PC-9 (cell line): ENCODE measurements around the gene ARCN1. TPM values are rescaled to one million over a fixed set of nuclear protein-coding genes. Genes with fewer than 3 reads are reported as not detected.

Experiments
- BruUV-seq: library from RNA; stranded (reverse); fragments of 400-500 nt; replicated peaks from 2 replicates; lab custom pipeline; 2021; lab: Mats Ljungman, UMichigan
- CTCF ChIA-PET: fragments of 300-600 bp; sonication (Branson Sonifier 250); formaldehyde crosslinking; loops from one replicate; lab custom pipeline; 2022; ENCODE audit warnings: antibody characterized with exemption; lab: Charles Lee
- POLR2A ChIA-PET: fragments of 300-600 bp; sonication (Branson Sonifier 250); formaldehyde crosslinking; loops from one replicate; lab custom pipeline; 2022; ENCODE audit warnings: antibody characterized with exemption; ENCODE audit not compliant: unreplicated experiment; lab: Charles Lee
- DNase-seq, 2 experiments: peaks; one replicate each; pipeline versions ENCODE4 v3.0.0 to v3.0.0-alpha.2; 2015 to 2022; ENCODE audit warnings: mixed read lengths in 1 of 2
- H2AFZ ChIP-seq: fragments of 200-600 bp; sonication (generic); 2 replicates; pipeline ENCODE4 v1.8.1; 2017; ENCODE audit warnings: antibody characterized with exemption
- H3F3A ChIP-seq: fragments of 200-600 bp; sonication (generic); 2 replicates; pipeline ENCODE4 v1.8.1; 2017; ENCODE audit warnings: antibody characterized with exemption, mild to moderate bottlenecking, low read depth; ENCODE audit not compliant: insufficient read depth
- H3K27ac ChIP-seq: fragments of 200-600 bp; sonication (generic); 2 replicates; pipeline ENCODE4 v1.6.1; 2016; ENCODE audit warnings: mixed run types
- H3K27me3 ChIP-seq: fragments of 200-600 bp; sonication (generic); 2 replicates; pipeline ENCODE4 v1.6.1; 2016; ENCODE audit warnings: low read depth, mixed run types; ENCODE audit not compliant: insufficient read depth
- H3K36me3 ChIP-seq: fragments of 200-600 bp; sonication (generic); 2 replicates; pipeline ENCODE4 v1.6.1; 2016; ENCODE audit warnings: low read depth, mixed run types
- H3K4me1 ChIP-seq: fragments of 200-600 bp; sonication (generic); replicated peaks from 2 replicates; pipeline ENCODE4 v1.6.1; 2016; ENCODE audit warnings: mixed run types; ENCODE audit not compliant: insufficient read depth
- H3K4me2 ChIP-seq: fragments of 200-600 bp; sonication (generic); 2 replicates; pipeline ENCODE4 v1.6.1; 2017; ENCODE audit warnings: mixed run types
- H3K4me3 ChIP-seq: fragments of 200-600 bp; sonication (generic); 2 replicates; pipeline ENCODE4 v1.6.1; 2016; ENCODE audit warnings: mixed run types
- H3K79me2 ChIP-seq: fragments of 200-600 bp; sonication (generic); 2 replicates; pipeline ENCODE4 v1.6.1; 2017; ENCODE audit warnings: low read depth, mixed run types
- H3K9me2 ChIP-seq: fragments of 200-600 bp; sonication (generic); 2 replicates; pipeline ENCODE4 v1.8.1; 2017; ENCODE audit warnings: mild to moderate bottlenecking; ENCODE audit not compliant: insufficient read depth
- H3K9me3 ChIP-seq: fragments of 200-600 bp; sonication (generic); 2 replicates; pipeline ENCODE4 v1.8.1; 2016; ENCODE audit warnings: low read depth; ENCODE audit not compliant: insufficient read depth
- H4K20me1 ChIP-seq: fragments of 200-600 bp; sonication (generic); 2 replicates; pipeline ENCODE4 v1.8.1; 2017; ENCODE audit not compliant: insufficient read depth
- EZH2 ChIP-seq: fragments of 200-600 bp; sonication (generic); IDR thresholded peaks from 2 replicates; pipeline ENCODE4 v1.8.0; 2017; ENCODE audit warnings: antibody characterized with exemption, low read depth
- intact Hi-C: fragments of 100-400 bp; cut with micrococcal nuclease; formaldehyde crosslinking; loops from one replicate; pipeline ENCODE4 v1.10.0; 2022; ENCODE audit not compliant: unreplicated experiment
- total RNA-seq: library from RNA; stranded (reverse); gene quantifications from 2 replicates; pipeline ENCODE4 v1.2.3, GENCODE V29; 2021
- TF ChIP-seq, protein P1 (sequence below): fragments of 200-600 bp; sonication (generic); conservative IDR thresholded peaks from 2 replicates; pipeline ENCODE4 v1.6.1; 2017; ENCODE audit warnings: mixed run types, antibody characterized with exemption, mild to moderate bottlenecking, moderate library complexity

ARCN1 gene
- total RNA-seq, 1 experiment from 2014 or later = 105 TPM

DNA sequence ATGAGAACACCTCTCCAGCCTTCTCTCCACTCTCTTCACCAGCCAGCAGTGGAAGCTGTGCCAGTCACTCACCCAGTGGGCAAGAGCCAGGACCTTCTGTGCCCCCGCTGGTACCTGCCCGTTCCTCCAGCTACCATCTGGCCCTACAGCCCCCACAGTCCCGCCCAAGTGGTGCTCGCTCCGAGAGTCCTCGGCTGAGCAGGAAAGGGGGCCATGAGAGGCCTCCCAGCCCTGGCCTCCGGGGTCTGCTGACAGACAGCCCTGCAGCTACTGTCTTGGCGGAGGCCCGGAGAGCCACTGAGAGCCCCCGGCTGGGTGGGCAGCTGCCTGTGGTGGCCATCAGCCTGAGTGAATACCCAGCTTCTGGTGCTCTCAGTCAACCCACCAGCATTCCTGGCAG is 55.4 kb downstream of the ARCN1 start:
- CTCF ChIA-PET = no interaction called here
- no peaks in the 10 kb centered on the region for H3K27me3 ChIP-seq
- TF ChIP-seq EZH2 = no peak
- TF ChIP-seq, protein P1, sequence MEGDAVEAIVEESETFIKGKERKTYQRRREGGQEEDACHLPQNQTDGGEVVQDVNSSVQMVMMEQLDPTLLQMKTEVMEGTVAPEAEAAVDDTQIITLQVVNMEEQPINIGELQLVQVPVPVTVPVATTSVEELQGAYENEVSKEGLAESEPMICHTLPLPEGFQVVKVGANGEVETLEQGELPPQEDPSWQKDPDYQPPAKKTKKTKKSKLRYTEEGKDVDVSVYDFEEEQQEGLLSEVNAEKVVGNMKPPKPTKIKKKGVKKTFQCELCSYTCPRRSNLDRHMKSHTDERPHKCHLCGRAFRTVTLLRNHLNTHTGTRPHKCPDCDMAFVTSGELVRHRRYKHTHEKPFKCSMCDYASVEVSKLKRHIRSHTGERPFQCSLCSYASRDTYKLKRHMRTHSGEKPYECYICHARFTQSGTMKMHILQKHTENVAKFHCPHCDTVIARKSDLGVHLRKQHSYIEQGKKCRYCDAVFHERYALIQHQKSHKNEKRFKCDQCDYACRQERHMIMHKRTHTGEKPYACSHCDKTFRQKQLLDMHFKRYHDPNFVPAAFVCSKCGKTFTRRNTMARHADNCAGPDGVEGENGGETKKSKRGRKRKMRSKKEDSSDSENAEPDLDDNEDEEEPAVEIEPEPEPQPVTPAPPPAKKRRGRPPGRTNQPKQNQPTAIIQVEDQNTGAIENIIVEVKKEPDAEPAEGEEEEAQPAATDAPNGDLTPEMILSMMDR = no peak
- H3K79me2 ChIP-seq = peaks cover 14% of the 10 kb centered on the region
- no TSS peak for BruUV-seq
- intact Hi-C loops = no loop called here
- no peak overlapping the region for H3K4me2 ChIP-seq
- H3K4me1 ChIP-seq = peaks cover 37% of the 10 kb centered on the region
- H3K4me3 ChIP-seq = no peak overlapping the region
- H3F3A ChIP-seq = peaks cover 37% of the 10 kb centered on the region
- POLR2A ChIA-PET = no interaction called here
- no peaks in the 10 kb centered on the region for H3K9me3 ChIP-seq
- H2AFZ ChIP-seq = no peak overlapping the region
- no peak for DNase-seq
- no peaks in the 10 kb centered on the region for H3K9me2 ChIP-seq
- no peak overlapping the region for H3K27ac ChIP-seq
- peaks cover 13% of the 10 kb centered on the region; the same call in 1 of the 2 replicates for H4K20me1 ChIP-seq
- peaks cover 25% of the 10 kb centered on the region for H3K36me3 ChIP-seq

DNA sequence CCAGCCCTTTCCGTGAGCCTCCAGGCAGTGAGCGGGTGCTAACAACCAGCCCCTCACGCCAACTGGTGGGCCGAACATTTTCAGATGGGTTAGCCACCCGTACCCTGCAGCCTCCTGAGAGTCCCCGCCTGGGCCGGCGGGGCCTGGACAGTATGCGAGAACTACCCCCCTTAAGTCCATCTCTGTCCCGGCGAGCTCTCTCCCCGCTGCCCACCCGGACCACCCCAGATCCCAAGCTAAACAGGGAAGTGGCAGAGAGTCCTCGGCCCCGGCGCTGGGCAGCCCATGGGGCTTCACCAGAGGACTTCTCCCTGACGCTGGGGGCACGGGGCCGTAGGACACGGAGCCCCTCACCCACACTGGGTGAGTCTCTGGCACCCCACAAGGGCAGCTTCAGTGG is 55.8 kb downstream of the ARCN1 start:
- H3K4me2 ChIP-seq = no peak overlapping the region
- H3K27me3 ChIP-seq = no peaks in the 10 kb centered on the region
- no peak overlapping the region for H2AFZ ChIP-seq
- TF ChIP-seq, protein P1 = no peak
- no peak for TF ChIP-seq EZH2
- intact Hi-C loops = no loop called here
- no peak overlapping the region for H3K4me3 ChIP-seq
- peaks cover 32% of the 10 kb centered on the region for H3F3A ChIP-seq
- H3K36me3 ChIP-seq = peaks cover 25% of the 10 kb centered on the region
- no TSS peak for BruUV-seq
- peaks cover 32% of the 10 kb centered on the region for H3K4me1 ChIP-seq
- ChIA-PET CTCF (no interaction called here), POLR2A (no interaction called here)
- no peak overlapping the region for H3K27ac ChIP-seq
- H3K9me3 ChIP-seq = no peaks in the 10 kb centered on the region
- peaks cover 13% of the 10 kb centered on the region; the same call in 1 of the 2 replicates for H4K20me1 ChIP-seq
- DNase-seq = no peak
- H3K9me2 ChIP-seq = no peaks in the 10 kb centered on the region
- H3K79me2 ChIP-seq = peaks cover 11% of the 10 kb centered on the region

DNA sequence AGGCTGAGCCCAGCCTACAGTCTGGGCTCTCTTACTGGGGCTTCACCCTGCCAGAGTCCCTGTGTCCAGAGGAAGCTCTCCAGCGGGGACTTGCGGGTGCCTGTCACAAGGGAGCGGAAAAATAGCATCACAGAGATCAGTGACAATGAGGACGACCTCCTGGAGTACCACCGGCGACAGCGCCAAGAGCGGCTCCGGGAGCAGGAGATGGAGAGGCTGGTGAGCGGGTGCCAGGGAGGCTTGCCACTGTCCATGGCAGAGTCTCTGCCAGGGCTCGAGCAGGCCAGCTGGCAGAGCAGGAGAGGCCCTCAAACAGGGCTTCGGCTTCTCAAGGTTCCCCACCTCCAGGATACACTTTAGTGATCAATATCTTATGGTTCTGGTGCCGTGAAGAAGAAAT is 56.2 kb downstream of the ARCN1 start:
- TF ChIP-seq, protein P1 = no peak
- no peak for TF ChIP-seq EZH2
- Histone ChIP-seq H3K9me3 (no peaks in the 10 kb centered on the region), H3K4me2 (no peak overlapping the region), H3F3A (peaks cover 28% of the 10 kb centered on the region), H4K20me1 (peaks cover 13% of the 10 kb centered on the region; the same call in 1 of the 2 replicates), H2AFZ (no peak overlapping the region), H3K27ac (no peak overlapping the region), H3K79me2 (peaks cover 9% of the 10 kb centered on the region), H3K9me2 (no peaks in the 10 kb centered on the region), H3K27me3 (no peaks in the 10 kb centered on the region), H3K4me3 (no peak overlapping the region), H3K4me1 (peaks cover 28% of the 10 kb centered on the region), H3K36me3 (peaks cover 25% of the 10 kb centered on the region)
- POLR2A ChIA-PET = no interaction called here
- CTCF ChIA-PET = no interaction called here
- no TSS peak for BruUV-seq
- intact Hi-C loops = no loop called here
- no peak for DNase-seq
